CD4-positive, CD25-positive, alpha-beta regulatory T cell (primary cell): ENCODE results near the gene CDK5RAP2. TPM values are rescaled to one million over a fixed set of nuclear protein-coding genes. Genes with fewer than 3 reads are reported as not detected.

Source experiments
- ATAC-seq, 2 donors: fragments of 150-1000 bp; cut with Tn5 transposase; one replicate each; pipeline ENCODE4 v1.10.0; 2021; ENCODE audit warnings: low read depth in 2 of 2, moderate number of reproducible peaks in 2 of 2, moderate library complexity in 1 of 2
- DNase-seq, 3 donors: peaks; one replicate each; pipeline versions ENCODE4 v3.0.0 to v3.0.0-alpha.2; 2012 to 2022; ENCODE audit warnings: mixed read lengths in 1 of 3
- H3K27ac ChIP-seq: one replicate; pipeline ENCODE4 v1.7.0; 2013; ENCODE audit warnings: mild to moderate bottlenecking, low read length; ENCODE audit not compliant: insufficient read depth, poor library complexity, severe bottlenecking
- H3K27me3 ChIP-seq: one replicate; pipeline ENCODE4 v1.7.0; 2013; ENCODE audit warnings: low read length; ENCODE audit not compliant: control insufficient read depth, insufficient read depth
- H3K36me3 ChIP-seq: one replicate; pipeline ENCODE4 v1.7.0; 2013; ENCODE audit warnings: mild to moderate bottlenecking, low read length, moderate library complexity; ENCODE audit not compliant: control insufficient read depth, insufficient read depth
- H3K4me1 ChIP-seq: 2 replicates; pipeline ENCODE4 v1.7.0; 2013; ENCODE audit warnings: mild to moderate bottlenecking, low read length; ENCODE audit not compliant: insufficient read depth, control insufficient read depth, poor library complexity, severe bottlenecking
- H3K4me3 ChIP-seq: one replicate; pipeline ENCODE4 v1.7.0; 2013; ENCODE audit warnings: low read depth, mild to moderate bottlenecking, low read length, moderate library complexity
- H3K9me3 ChIP-seq, 2 experiments: 1 replicate in 1 of 2; 2 replicates in 1 of 2; pipeline ENCODE4 v1.7.0; 2013; ENCODE audit warnings: low read length in 2 of 2, mild to moderate bottlenecking in 1 of 2, moderate library complexity in 1 of 2; ENCODE audit not compliant: control insufficient read depth in 2 of 2
- H3K27ac Mint-ChIP-seq, 3 donors: one replicate each; pipeline ENCODE4 v1.8.0; 2020 to 2022; ENCODE audit warnings: mild to moderate bottlenecking in 3 of 3, mixed read lengths in 3 of 3, moderate library complexity in 2 of 3
- H3K27me3 Mint-ChIP-seq: one replicate; pipeline ENCODE4 v1.8.0; 2022; ENCODE audit warnings: mild to moderate bottlenecking, mixed read lengths
- H3K36me3 Mint-ChIP-seq: one replicate; pipeline ENCODE4 v1.8.0; 2020; ENCODE audit warnings: mixed read lengths
- H3K4me1 Mint-ChIP-seq, 4 donors: one replicate each; pipeline ENCODE4 v1.8.0; 2020 to 2022; ENCODE audit warnings: mixed read lengths in 4 of 4, mild to moderate bottlenecking in 1 of 4
- H3K4me3 Mint-ChIP-seq, 4 donors: one replicate each; pipeline ENCODE4 v1.8.0; 2020 to 2022; ENCODE audit warnings: mild to moderate bottlenecking in 4 of 4, mixed read lengths in 4 of 4, moderate library complexity in 3 of 4
- H3K9me3 Mint-ChIP-seq, 7 donors: one replicate each; pipeline ENCODE4 v1.8.0; 2020 to 2022; ENCODE audit warnings: mixed read lengths in 7 of 7, mild to moderate bottlenecking in 3 of 7, moderate library complexity in 2 of 7
- polyA plus RNA-seq, 4 donors: library from polyadenylated mRNA; unstranded; fragments of 300-500 nt; fragmentation: Illumina TruSeq; gene quantifications; one replicate each; pipeline ENCODE4 v1.2.3, GENCODE V29; 2021
- total RNA-seq: library from RNA; stranded (reverse); gene quantifications from one replicate; pipeline ENCODE4 v1.2.3, GENCODE V29; 2022

CDK5RAP2 gene
- total and polyA plus RNA-seq, 5 donors from 2014 or later = 14.6 to 64.5 (median 16.9) TPM

GRCh38 chr9:120389300-120389699 lies 190.7 kb downstream of the CDK5RAP2 start:
- DNase-seq (no peak), ATAC-seq (no peak)
- peaks cover 0 to 5% (median 1%) of the 10 kb centered on the region in 4 donors for H3K4me1 Mint-ChIP-seq
- peak overlapping the region in 2 of 3 donors; percentile 52 to 79 for H3K27ac Mint-ChIP-seq
- no peaks in the 10 kb centered on the region for H3K27me3 Mint-ChIP-seq
- Histone ChIP-seq H3K27ac (no peak overlapping the region), H3K36me3 (peaks cover 63% of the 10 kb centered on the region), H3K4me1 (no peaks in the 10 kb centered on the region), H3K4me3 (no peak overlapping the region), H3K27me3 (no peaks in the 10 kb centered on the region), H3K9me3 (no peaks in the 10 kb centered on the region)
- peaks cover 46% of the 10 kb centered on the region for H3K36me3 Mint-ChIP-seq
- no peaks in the 10 kb centered on the region for H3K9me3 Mint-ChIP-seq
- H3K4me3 Mint-ChIP-seq = no peak overlapping the region

- Mint-ChIP-seq H3K27ac (peak overlapping the region in 1 of 3 donors; percentile 52), H3K27me3 (no peaks in the 10 kb centered on the region), H3K9me3 (no peaks in the 10 kb centered on the region), H3K4me3 (no peak overlapping the region), H3K36me3 (peaks cover 39% of the 10 kb centered on the region), H3K4me1 (no peaks in the 10 kb centered on the region)
- ATAC-seq (no peak), DNase-seq (no peak)
- Histone ChIP-seq H3K9me3 (no peaks in the 10 kb centered on the region), H3K27ac (no peak overlapping the region), H3K27me3 (no peaks in the 10 kb centered on the region), H3K4me1 (no peaks in the 10 kb centered on the region), H3K36me3 (peaks cover 52% of the 10 kb centered on the region), H3K4me3 (no peak overlapping the region)
Measured at GRCh38 chr9:120388003-120388855, 191.7 kb downstream of the CDK5RAP2 start.

GRCh38 chr9:120387257-120388002 lies 192.5 kb downstream of the CDK5RAP2 start:
- DNase-seq = no peak
- H3K27me3 Mint-ChIP-seq = no peaks in the 10 kb centered on the region
- no peak overlapping the region for H3K4me3 ChIP-seq
- no peak overlapping the region for H3K27ac Mint-ChIP-seq
- peaks cover 32% of the 10 kb centered on the region for H3K36me3 Mint-ChIP-seq
- H3K9me3 ChIP-seq = no peaks in the 10 kb centered on the region
- H3K27me3 ChIP-seq = no peaks in the 10 kb centered on the region
- no peaks in the 10 kb centered on the region for H3K4me1 ChIP-seq
- ATAC-seq = no peak
- no peaks in the 10 kb centered on the region for H3K9me3 Mint-ChIP-seq
- H3K27ac ChIP-seq = no peak overlapping the region
- H3K4me1 Mint-ChIP-seq = no peaks in the 10 kb centered on the region
- H3K36me3 ChIP-seq = peaks cover 44% of the 10 kb centered on the region
- H3K4me3 Mint-ChIP-seq = no peak overlapping the region

DNA sequence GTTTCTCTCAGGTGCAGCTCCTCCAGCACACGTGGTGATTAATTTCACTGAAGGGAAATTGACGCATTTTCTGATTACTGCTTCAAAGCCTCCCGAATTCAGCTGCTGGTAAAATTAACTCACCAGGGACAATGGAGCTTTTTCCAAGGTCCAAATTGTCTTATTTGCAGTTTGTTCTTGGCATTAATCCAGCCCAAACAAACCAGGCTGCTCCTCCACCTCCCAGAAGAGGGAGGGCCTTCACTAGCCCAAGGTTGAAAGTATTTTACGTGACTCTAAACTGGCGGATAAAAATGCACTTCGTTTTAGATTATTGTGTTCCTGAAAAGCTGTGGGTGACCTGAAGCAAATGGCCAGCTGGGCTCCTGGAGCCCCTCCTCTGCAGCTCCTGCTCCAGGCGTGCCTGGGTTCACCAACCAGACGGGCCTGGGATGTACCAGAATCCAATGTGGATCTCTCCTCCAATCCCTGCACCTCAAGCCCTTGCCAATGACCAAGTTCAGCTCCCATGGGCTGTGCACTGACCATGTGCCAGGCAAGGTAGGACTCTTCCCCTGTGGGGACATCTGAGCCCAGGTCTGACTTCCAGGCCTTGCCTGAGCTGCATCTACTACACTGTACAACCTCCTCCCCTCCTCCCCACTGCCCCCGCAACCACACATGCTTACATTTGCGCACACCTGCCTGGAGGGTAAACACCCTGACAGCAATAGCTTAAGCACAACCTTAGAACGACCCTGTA lies 193.4 kb downstream of the CDK5RAP2 start:
- peaks cover 29% of the 10 kb centered on the region for H3K36me3 Mint-ChIP-seq
- no peak overlapping the region for H3K27ac Mint-ChIP-seq
- Histone ChIP-seq H3K9me3 (no peaks in the 10 kb centered on the region), H3K27me3 (no peaks in the 10 kb centered on the region), H3K27ac (no peak overlapping the region), H3K36me3 (peaks cover 35% of the 10 kb centered on the region), H3K4me1 (no peaks in the 10 kb centered on the region), H3K4me3 (no peak overlapping the region)
- H3K27me3 Mint-ChIP-seq = no peaks in the 10 kb centered on the region
- no peaks in the 10 kb centered on the region for H3K9me3 Mint-ChIP-seq
- no peak for DNase-seq
- H3K4me3 Mint-ChIP-seq = no peak overlapping the region
- ATAC-seq = no peak
- H3K4me1 Mint-ChIP-seq = no peaks in the 10 kb centered on the region

- peak overlapping the region in 1 of 3 donors; percentile 29 for H3K27ac Mint-ChIP-seq
- peaks cover 29% of the 10 kb centered on the region for H3K36me3 Mint-ChIP-seq
- Histone ChIP-seq H3K36me3 (peaks cover 28% of the 10 kb centered on the region), H3K4me3 (no peak overlapping the region), H3K27me3 (no peaks in the 10 kb centered on the region), H3K27ac (no peak overlapping the region), H3K4me1 (no peaks in the 10 kb centered on the region), H3K9me3 (no peaks in the 10 kb centered on the region)
- H3K4me3 Mint-ChIP-seq = no peak overlapping the region
- ATAC-seq = no peak
- DNase-seq = no peak
- no peaks in the 10 kb centered on the region for H3K27me3 Mint-ChIP-seq
- H3K9me3 Mint-ChIP-seq = peaks cover 0 to 2% (median 0%) of the 10 kb centered on the region in 7 donors
- no peaks in the 10 kb centered on the region for H3K4me1 Mint-ChIP-seq
Measured at GRCh38 chr9:120385606-120386389, 194.2 kb downstream of the CDK5RAP2 start.

DNA sequence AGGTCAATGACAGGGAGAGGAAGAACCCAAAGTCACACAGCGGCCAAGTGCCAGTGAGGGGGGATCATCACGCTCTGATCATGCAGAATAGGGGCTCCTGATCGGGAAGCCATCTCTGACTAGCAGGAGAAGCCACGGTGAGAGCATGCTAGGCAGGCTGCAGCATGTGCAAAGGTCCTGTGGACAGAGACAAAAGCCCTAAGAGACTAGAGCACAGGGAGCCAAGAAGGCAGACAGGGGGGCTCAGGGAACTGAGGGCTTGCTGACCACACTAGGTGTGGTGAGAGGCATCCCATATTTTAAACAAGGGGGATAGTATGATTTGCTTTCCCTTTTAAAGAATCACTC lies 195.1 kb downstream of the CDK5RAP2 start:
- ATAC-seq (no peak), DNase-seq (no peak)
- Histone ChIP-seq H3K27ac (no peak overlapping the region), H3K36me3 (peaks cover 19% of the 10 kb centered on the region), H3K9me3 (no peaks in the 10 kb centered on the region), H3K4me3 (no peak overlapping the region), H3K27me3 (no peaks in the 10 kb centered on the region), H3K4me1 (no peaks in the 10 kb centered on the region)
- no peaks in the 10 kb centered on the region for H3K4me1 Mint-ChIP-seq
- H3K4me3 Mint-ChIP-seq = no peak overlapping the region
- no peaks in the 10 kb centered on the region for H3K27me3 Mint-ChIP-seq
- H3K27ac Mint-ChIP-seq = peak overlapping the region in 1 of 3 donors; percentile 29
- H3K36me3 Mint-ChIP-seq = peaks cover 36% of the 10 kb centered on the region
- peaks cover 0 to 11% (median 0%) of the 10 kb centered on the region in 7 donors for H3K9me3 Mint-ChIP-seq
